GM06990 (cell line): ENCODE results near the gene GATA5.

Experiments used
- DNase-seq: peaks from one replicate; pipeline ENCODE4 v3.0.0-alpha.2; 2011; ENCODE audit not compliant: insufficient read length; ENCODE audit errors: extremely low read depth
- H3K27me3 ChIP-seq: replicated peaks from 2 replicates; pipeline ENCODE4 v1.6.0; 2011; ENCODE audit warnings: low read length; ENCODE audit not compliant: control insufficient read depth, insufficient read depth
- H3K36me3 ChIP-seq: 2 replicates; pipeline ENCODE4 v1.5.1; 2011; ENCODE audit warnings: low read length; ENCODE audit not compliant: control insufficient read depth, insufficient read depth
- H3K4me3 ChIP-seq: replicated peaks from 2 replicates; pipeline ENCODE4 v1.5.1; 2011; ENCODE audit warnings: low read depth, mild to moderate bottlenecking, control low read depth, low read length
- CTCF ChIP-seq: IDR thresholded peaks from 2 replicates; pipeline ENCODE4 v1.5.1; 2011; ENCODE audit warnings: low read length, control low read depth, mild to moderate bottlenecking, inconsistent platforms; ENCODE audit not compliant: insufficient read depth, poor library complexity, severe bottlenecking

The GATA5 gene

GRCh38 chr20:62519826-62520225 is 44.0 kb upstream of the GATA5 start:
- no peaks in the 10 kb centered on the region for H3K36me3 ChIP-seq
- H3K27me3 ChIP-seq: no peaks in the 10 kb centered on the region; the same call in 1 of the 2 replicates
- no peak for DNase-seq
- no peak overlapping the region for H3K4me3 ChIP-seq
- no peak for TF ChIP-seq CTCF

DNA sequence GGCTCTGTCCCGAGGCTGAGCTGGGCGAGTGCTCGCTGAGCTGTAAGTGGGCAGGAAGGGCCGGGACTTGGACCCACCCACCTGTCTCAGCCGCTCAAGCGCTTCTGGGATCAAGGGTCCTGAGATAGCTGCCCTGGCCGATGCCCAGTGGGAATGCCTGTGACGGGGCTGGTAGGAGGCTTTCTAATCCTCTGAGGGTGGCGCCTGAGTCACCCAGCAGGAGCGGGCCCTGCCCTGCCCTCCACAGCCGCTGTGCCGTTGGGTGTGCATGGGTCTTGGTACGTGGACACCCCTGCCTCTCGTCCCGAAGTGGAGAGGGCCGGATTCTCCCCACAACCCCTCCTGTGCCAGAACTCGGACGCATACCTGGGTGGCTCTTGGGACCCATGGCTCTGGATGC is 43.1 kb upstream of the GATA5 start:
- no peak for TF ChIP-seq CTCF
- DNase-seq: no peak
- Histone ChIP-seq H3K4me3 (no peak overlapping the region), H3K36me3 (no peaks in the 10 kb centered on the region), H3K27me3 (no peaks in the 10 kb centered on the region; the same call in 1 of the 2 replicates)

DNA sequence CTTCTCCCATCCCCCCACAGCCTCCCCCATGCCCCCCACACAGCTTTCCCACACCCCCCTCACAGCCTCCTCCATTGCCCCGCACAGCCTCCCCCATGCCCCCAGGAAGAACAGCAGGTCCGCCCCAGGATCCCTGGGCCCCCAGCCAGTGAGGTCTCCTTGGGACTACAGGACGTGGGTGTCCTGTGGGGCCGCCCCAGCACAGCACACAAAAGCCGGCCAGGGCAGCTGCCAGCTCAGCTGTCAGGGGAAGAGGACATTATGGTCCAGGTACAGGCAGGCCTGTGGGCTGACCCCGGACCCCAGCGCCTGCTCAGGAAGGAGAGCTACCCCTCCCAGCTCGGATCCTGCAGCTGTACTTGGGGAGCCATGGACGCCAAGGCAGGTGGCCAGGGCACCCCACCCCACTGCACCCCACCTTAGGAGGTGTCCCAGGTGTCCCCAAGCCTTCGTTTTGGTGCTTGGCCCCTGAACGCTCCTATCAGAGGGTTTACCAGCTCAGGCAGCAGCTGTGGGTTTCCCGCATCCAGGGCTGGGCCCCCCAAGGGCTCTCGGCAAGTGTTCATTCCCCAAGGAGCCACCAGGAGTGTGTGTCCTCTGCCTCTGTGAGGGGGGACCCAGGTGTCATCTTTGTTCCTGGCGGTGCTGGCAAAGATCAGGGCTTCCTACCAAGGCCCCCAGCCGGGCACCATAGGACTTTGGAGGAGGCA is 42.3 kb upstream of the GATA5 start:
- no peaks in the 10 kb centered on the region; the same call in 1 of the 2 replicates for H3K27me3 ChIP-seq
- no peak for TF ChIP-seq CTCF
- no peaks in the 10 kb centered on the region for H3K36me3 ChIP-seq
- DNase-seq: no peak
- no peak overlapping the region for H3K4me3 ChIP-seq

DNA sequence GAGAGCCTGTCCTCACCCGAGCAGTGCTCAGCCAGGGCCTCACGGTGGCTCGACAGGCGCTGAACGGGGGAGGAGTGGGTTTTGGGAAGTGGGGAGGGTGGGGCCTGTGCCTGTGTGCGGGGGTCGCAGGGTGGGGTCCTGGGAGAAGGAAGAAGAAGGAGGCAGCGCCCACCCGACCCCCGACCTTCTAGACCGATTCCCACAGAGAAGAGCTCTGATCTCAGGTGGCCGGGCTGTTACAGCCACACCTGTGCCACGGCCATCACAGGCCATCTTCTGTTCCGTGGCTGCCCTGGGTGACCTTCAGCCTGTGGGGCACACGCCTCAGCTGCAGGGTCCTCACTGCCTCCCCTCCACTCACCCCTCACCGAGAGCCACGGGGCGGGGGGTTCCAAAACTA is 41.4 kb upstream of the GATA5 start:
- no peak for DNase-seq
- Histone ChIP-seq H3K36me3 (no peaks in the 10 kb centered on the region), H3K27me3 (no peaks in the 10 kb centered on the region; the same call in 1 of the 2 replicates), H3K4me3 (no peak overlapping the region)
- TF ChIP-seq CTCF: no peak

GRCh38 chr20:62516338-62516737 is 40.5 kb upstream of the GATA5 start:
- no peak for DNase-seq
- peaks cover 1% of the 10 kb centered on the region; the same call in 1 of the 2 replicates for H3K27me3 ChIP-seq
- TF ChIP-seq CTCF: no peak
- H3K36me3 ChIP-seq: no peaks in the 10 kb centered on the region
- H3K4me3 ChIP-seq: no peak overlapping the region

GRCh38 chr20:62515826-62516225 is 40.0 kb upstream of the GATA5 start:
- Histone ChIP-seq H3K4me3 (no peak overlapping the region), H3K27me3 (peaks cover 1% of the 10 kb centered on the region; the same call in 1 of the 2 replicates), H3K36me3 (no peaks in the 10 kb centered on the region)
- TF ChIP-seq CTCF: no peak
- DNase-seq: no peak
